ENCODE measurements around the gene IMMP2L.

IMMP2L gene

GRCh38 chr7:111475419-111475748 lies 86.9 kb downstream of the IMMP2L start:
- Histone ChIP-seq H3K79me2 (ENCODE audit: insufficient read depth, low read length) (no peaks in the 10 kb centered on the region), H3K9me2 (replicated peaks; ENCODE audit: insufficient read depth, low read length) (no peaks in the 10 kb centered on the region), H4K20me1 (ENCODE audit: low read depth, low read length) (no peaks in the 10 kb centered on the region), H3K27me3 (ENCODE audit: low read length) (no peaks in the 10 kb centered on the region), H3K9ac (ENCODE audit: low read length) (no peak overlapping the region), H3K4me3 (ENCODE audit: insufficient read depth, low read length, poor library complexity, severe bottlenecking) (no peak overlapping the region), H3F3A (ENCODE audit: insufficient read depth) (0 out of 2 replicates have a peak, but pooled peaks cover 3% of the 10 kb centered on the region), H3K27ac (ENCODE audit: low read depth, low read length) (no peak overlapping the region), H3K36me3 (ENCODE audit: low read length) (no peaks in the 10 kb centered on the region), H3K9me3 (ENCODE audit: insufficient read depth, low read length) (no peaks in the 10 kb centered on the region; the same call in 1 of the 2 replicates), H3K4me2 (ENCODE audit: low read depth, low read length, poor library complexity, severe bottlenecking) (no peak overlapping the region), H2AFZ (ENCODE audit: low read depth, low read length, severe bottlenecking) (no peak overlapping the region)
- TF ChIP-seq EZH2phosphoT487 (conservative IDR thresholded peaks at IDR 0.05; ENCODE audit: low read length) (no peak), CTCF (IDR thresholded peaks at IDR 0.05; ENCODE audit: insufficient read depth, low read length, poor library complexity, severe bottlenecking) (no peak)

- no peaks in the 10 kb centered on the region for H3K27me3 ChIP-seq (ENCODE audit: low read length)
- H2AFZ ChIP-seq (ENCODE audit: low read depth, low read length, severe bottlenecking) = no peak overlapping the region
- no peaks in the 10 kb centered on the region for H4K20me1 ChIP-seq (ENCODE audit: low read depth, low read length)
- no peaks in the 10 kb centered on the region for H3K36me3 ChIP-seq (ENCODE audit: low read length)
- H3K4me3 ChIP-seq (ENCODE audit: insufficient read depth, low read length, poor library complexity, severe bottlenecking) = no peak overlapping the region
- H3K9ac ChIP-seq (ENCODE audit: low read length) = no peak overlapping the region
- no peak overlapping the region for H3K4me2 ChIP-seq (ENCODE audit: low read depth, low read length, poor library complexity, severe bottlenecking)
- H3K79me2 ChIP-seq (ENCODE audit: insufficient read depth, low read length) = no peaks in the 10 kb centered on the region
- H3K9me3 ChIP-seq (ENCODE audit: insufficient read depth, low read length) = no peaks in the 10 kb centered on the region; the same call in 1 of the 2 replicates
- no peaks in the 10 kb centered on the region for H3K9me2 ChIP-seq (replicated peaks; ENCODE audit: insufficient read depth, low read length)
- 0 out of 2 replicates have a peak, but pooled peaks cover 3% of the 10 kb centered on the region for H3F3A ChIP-seq (ENCODE audit: insufficient read depth)
- no peak overlapping the region for H3K27ac ChIP-seq (ENCODE audit: low read depth, low read length)
- TF ChIP-seq CTCF (IDR thresholded peaks at IDR 0.05; ENCODE audit: insufficient read depth, low read length, poor library complexity, severe bottlenecking) (no peak), EZH2phosphoT487 (conservative IDR thresholded peaks at IDR 0.05; ENCODE audit: low read length) (no peak)
These were observed 87.4 kb downstream of the IMMP2L start for GRCh38 chr7:111474723-111475418.

GRCh38 chr7:111473449-111474198 lies 88.7 kb downstream of the IMMP2L start:
- Histone ChIP-seq H3K36me3 (ENCODE audit: low read length) (no peaks in the 10 kb centered on the region), H3K27me3 (ENCODE audit: low read length) (no peaks in the 10 kb centered on the region), H3K27ac (ENCODE audit: low read depth, low read length) (no peak overlapping the region), H3K4me2 (ENCODE audit: low read depth, low read length, poor library complexity, severe bottlenecking) (no peak overlapping the region), H3F3A (ENCODE audit: insufficient read depth) (0 out of 2 replicates have a peak, but pooled peaks cover 3% of the 10 kb centered on the region), H2AFZ (ENCODE audit: low read depth, low read length, severe bottlenecking) (no peak overlapping the region), H3K9ac (ENCODE audit: low read length) (no peak overlapping the region), H3K9me3 (ENCODE audit: insufficient read depth, low read length) (no peaks in the 10 kb centered on the region; the same call in 1 of the 2 replicates), H3K79me2 (ENCODE audit: insufficient read depth, low read length) (no peaks in the 10 kb centered on the region), H3K9me2 (replicated peaks; ENCODE audit: insufficient read depth, low read length) (no peaks in the 10 kb centered on the region), H3K4me3 (ENCODE audit: insufficient read depth, low read length, poor library complexity, severe bottlenecking) (no peak overlapping the region), H4K20me1 (ENCODE audit: low read depth, low read length) (no peaks in the 10 kb centered on the region)
- TF ChIP-seq CTCF (IDR thresholded peaks at IDR 0.05; ENCODE audit: insufficient read depth, low read length, poor library complexity, severe bottlenecking) (no peak), EZH2phosphoT487 (conservative IDR thresholded peaks at IDR 0.05; ENCODE audit: low read length) (no peak)

Data from SU-DHL-6 (cell line).